NCI-H187 (cell line): ENCODE measurements around the gene UBA7.
"Not testable (repeated sequence)": the region's sequence is repeated elsewhere in the genome, so short reads cannot be mapped to it uniquely, and the experiment has no call there.

Experiments used
- DNase-seq, 2 experiments: peaks; one replicate each; lab custom pipeline; 2025; lab: John Stamatoyannopoulos, UW

UBA7 gene

DNA sequence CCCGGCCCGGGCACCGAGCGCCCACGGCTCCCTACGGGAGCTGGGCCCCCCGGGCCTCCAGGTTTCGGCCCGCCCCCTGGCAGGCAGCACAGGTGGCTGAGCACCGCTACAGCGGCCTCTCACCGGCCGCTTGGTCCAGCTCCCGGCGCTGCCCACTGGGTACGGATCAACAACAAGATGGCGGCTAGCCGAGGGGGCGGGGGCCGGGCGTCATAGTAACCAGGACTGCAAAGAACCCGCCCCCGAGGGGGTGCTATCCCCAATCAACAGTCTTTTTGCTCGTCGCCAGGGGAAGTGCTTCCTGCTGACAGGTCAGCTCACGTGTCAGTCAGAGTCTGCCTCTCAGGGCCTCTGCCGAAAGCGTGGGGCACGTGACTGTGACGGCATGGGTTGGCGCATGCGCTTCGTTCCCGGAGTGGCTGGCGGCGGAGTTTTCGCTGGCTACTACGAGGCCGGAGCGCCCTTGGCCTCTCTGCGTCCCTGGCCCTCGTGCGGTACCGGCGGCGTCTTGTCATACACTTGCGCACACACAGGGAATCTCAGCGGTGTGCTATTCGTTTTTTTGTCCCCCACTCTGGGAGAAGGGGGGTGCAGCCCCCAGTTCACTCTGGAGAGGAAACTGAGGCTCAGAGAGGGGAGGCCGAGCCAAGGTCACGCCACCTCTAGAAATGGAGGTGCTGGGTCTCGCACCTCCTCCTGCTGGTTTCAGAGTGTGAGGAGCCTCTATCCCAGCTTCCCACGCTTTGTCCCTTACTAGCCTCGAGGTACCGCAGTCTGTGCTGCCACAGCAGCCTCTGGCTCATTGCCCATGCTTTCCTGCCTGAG is 27.2 kb downstream of the UBA7 start, which contains the start of gene IP6K1:
IP6K1 (minus strand) TSS at position 186 of the 825 bp plus-strand sequence. CDS start 38,502 bp downstream, outside the sequence.
- DNase-seq, result peak; percentile 91 to 95

DNA sequence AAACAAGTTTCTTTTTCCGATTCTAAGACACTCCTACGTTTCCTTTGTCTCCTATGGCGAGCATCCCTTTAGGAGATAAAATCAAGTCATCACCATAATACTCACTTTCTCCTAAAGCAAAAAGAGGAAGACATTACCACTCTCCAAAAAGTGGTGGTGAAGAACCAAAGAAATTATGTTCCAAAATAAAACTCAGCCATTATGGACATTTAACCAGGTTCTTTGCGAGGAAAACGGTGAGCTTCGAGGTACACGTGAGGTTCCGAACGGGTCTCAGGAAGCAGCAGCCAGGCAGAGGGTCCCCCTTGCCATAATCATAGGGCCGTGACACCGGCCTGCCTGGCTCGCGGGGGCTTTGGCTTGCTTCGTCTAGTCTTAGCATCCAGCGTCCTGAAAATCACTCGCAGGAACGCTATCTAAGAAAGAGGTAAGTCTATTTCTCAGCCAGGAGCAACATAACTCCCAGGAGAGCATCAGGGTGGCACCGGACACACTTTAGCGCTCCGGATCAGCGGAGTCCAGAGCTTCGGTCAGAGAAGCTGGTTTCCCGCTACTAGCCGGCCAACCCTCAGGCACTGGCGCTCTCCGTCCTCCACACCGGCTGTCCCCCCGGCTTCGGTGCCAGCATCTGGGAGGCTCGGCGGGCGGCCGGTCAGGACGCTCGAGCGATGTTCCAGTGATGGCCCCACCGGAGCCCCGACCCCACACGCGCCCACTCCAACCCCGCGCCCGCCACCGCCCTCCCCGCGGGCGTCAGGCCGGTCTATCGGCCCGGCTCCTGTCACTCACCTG is 28.0 kb downstream of the UBA7 start:
- no peak for DNase-seq

DNA sequence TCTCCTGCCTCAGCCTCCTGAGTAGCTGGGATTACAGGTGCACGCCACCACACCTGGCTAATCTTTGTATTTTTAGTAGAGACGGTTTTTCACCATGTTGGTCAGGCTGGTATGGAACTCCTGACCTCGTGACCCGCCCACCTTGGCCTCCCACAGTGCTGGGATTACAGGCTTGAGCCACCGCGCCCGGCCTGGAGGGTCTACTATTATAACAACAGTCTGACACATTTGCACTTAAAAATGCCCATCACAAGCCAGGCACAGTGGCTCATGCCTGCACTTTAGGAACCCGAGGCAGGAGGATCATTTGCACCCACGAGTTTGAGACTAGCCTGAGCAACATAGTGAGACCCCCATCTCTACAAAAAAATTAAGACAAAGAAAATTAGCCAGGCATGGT is 31.5 kb downstream of the UBA7 start:
- DNase-seq, result not testable (repeated sequence)

DNA sequence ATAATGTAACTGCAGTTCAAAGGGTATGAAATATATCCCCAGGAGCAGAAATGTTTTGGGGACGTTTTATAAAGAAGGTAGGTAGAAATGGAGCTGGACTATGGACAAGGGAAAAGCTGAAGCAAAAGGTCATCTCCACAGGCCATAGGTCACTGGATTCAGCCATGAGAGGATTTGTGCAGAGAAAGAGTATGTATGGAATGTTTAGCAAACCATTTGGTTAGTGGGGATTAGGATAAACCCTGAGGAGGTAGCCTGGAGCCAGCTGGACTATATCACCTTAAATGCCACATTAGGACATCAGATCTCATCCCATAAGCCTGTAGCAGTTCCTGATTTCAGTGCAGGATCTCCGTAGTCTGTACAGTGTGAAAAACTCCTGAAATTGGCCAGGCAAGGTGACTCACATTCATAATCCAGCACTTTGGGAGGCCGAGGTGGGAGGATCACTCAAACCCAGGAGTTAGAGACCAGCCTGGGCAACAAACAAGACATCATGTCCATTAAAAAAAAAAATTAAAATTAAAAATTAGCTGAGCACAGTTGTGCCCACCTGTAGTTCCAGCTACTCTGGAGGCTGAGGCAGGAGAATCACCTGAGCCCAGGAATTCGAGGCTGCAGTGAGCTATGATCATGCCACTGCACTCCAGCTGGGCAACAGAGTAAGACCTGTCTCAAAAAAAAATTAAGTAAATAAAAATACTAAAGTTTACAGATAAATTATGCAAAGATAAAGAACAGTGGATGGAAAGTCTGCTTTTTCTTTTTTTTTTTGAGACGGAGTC is 32.1 kb downstream of the UBA7 start:
- DNase-seq, result no peak

DNA sequence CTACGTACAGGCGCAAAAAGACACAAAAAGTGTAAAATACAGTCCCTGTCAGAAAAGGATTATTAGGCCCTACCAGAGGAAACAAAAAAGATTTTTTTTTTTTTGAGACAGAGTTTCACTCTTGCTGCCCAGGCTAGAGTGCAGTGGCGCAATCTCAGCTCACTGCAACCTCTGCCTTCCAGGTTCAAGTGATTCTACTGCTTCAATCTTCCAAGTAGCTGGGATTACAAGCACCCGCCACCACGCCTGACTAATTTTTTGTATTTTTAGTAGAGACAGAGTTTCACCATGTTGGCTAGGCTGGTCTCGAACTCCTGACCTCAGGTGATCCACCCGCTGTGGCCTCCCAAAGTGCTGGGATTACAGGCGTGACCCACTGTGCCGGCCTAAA is 32.8 kb downstream of the UBA7 start:
- DNase-seq, result not testable (repeated sequence)

DNA sequence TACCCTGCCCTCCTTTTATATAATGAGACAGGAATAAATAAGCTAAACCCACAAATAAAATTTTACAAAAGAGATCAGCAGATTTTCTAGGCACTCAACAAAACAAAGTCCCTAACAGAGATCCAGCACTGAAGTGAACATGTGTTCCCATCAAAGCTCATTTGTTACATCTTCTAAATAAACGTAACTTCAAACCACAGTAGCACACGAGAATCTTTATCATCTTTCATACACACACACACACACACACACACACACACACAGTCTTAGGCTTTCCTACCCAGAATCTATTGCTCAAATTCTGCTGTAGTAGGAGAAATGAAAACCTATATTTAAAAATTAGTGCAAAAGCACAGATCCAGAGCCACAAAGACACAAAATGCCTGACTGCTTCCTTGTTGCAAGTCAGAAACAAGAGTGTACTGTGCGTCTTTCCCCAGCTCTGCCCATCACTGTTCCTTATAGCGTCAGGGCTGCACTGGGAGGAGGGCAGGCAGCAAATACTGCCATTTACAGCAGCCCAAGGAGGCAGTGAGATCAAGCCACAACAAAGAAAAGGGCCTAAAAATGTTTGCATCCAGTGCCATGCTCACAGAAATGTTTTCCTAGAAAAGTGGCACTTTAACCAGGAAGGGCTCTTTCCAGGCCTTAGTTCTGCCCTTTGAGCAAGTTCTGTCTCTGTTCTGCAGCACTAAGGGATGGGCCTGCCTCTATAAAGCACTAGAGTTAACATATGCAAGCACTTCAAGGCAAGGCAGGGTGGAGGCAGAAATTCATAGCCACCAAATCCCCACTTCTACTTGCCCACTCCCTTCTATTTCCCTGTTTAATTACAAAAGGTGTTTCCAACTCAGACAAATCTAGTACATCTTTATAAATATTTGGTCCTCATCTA is 33.4 kb downstream of the UBA7 start:
- DNase-seq, result no peak

DNA sequence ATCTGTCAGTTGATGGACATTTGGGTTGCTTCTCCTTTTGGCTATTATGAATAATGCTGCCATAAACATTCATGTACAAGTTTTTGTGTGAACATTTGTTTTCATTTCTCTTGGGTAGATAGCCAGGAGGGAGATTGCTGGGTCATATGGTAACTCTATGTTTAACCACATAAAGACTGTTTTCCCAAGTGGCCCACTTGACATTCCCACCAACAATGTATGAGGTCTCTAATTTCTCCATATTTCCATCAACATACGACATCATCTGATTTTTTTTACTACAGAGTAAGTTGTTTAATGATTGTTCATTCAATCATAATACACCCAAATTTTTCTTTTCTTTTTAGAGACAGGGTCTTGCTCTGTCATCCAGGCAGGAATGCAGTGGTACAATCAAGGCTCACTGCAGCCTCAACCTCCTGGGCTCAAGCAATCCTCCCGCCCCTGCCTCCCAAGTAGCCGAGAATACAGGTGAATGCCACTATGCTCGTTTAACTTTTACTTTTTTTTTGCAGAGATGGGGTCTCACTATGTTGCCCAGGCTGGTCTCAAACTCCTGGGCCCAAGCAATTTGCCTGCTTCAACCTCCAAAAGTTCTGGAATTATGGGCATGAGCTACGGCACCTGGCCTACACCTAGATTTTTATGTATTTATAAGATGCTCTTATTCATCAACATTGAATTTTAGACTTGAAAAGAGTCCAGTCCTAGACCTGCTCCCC is 34.2 kb downstream of the UBA7 start:
- no peak for DNase-seq

DNA sequence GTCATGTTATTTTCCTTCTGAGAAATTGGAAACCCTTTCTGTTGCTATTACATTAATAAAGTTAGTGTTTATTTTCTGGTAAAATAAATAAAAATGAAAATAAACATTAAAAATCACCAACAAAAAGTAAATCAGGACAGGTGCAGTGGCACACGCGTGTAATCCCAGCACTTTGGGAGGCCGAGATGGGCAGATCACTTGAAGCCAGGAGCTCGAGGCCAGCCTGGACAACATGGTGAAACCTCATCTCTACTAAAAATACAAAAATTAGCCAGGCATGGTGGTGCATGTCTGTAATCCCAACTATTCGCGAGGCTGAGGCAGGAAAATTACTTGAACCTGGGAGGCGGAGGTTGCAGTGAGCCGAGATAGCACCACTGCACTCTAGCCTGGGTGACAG is 37.7 kb downstream of the UBA7 start:
- DNase-seq, result not testable (repeated sequence)

DNA sequence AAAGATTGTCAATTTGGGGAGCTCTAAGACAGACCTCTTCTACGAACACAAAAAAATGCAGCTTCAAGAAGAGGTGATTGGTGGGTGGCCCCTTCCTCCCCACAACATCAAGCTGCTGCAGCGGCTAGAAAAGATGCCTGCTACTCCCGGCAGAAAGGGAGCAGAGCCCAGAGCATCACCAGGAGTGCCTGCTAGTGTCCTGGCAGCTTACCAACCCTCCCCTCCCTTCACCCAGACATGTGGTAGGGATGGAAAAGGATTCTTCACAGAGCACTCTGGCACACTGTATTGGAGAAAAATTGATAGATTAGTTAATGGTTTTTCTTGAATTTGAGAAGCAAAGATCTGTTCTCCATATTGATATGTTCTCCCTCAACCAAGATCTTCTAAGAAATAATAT is 38.2 kb downstream of the UBA7 start:
- no peak for DNase-seq

DNA sequence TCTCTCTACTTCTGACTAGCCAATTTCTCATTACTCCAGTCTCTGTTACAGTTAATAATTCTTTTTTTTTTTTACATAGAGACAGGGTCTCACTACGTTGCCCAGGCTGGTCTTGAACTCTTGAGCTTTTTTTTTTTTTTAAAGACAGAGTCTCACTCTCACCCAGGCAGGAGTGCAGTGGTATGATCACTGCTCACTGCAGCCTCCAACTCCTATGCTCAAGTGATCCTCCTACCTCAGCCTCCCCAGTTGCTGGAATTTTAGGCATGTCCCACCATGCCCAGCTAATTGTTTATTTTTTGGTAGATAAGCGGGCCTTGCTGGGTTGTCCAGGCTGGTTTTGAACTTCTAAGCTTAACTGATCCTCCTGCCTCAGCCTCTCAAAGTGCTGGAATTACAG is 41.0 kb downstream of the UBA7 start:
- no peak for DNase-seq

DNA sequence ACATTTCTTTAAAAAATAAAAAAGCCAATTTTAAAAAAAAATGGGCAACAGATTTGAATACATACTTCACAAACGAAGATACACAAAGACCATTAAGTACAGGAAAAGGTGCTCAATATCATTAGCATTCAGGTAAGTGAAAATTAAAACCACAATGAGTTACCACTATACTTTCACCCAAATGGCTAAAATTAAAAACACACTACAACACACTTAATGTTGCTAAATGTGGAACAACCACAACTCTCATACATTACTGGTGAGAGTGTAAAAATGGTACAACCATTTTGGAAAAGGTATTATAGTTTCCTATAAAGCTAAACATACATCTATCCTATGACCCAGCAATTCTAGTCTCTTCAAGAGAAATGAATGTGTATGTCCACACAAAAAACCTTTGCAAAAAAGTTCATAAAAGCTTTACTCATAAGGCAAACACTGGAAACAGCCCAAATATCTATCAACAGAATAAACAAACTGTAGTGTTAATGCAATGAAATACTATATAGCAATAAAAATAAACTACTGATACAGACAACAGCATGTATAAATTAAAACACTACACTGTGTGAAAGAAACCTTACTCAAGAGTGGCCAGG is 42.3 kb downstream of the UBA7 start:
- no peak for DNase-seq

DNA sequence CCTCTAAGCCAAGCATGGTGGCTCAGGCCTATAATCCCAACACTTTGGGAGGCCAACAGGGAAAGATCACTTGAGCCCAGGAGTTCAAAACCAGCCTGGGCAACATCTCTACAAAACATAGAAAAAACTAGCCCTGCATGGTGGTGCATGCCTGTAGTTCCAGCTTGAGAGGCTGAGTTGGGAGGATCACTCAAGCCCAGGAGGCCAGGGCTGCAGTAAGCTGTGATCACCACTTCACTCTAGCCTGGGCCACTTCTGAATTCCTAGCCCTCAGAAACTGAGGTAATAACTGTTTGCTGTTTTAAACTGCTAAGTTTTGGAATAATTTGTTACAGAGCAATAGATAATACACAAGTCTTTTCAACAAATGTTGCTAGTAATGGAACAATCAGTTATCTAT is 43.8 kb downstream of the UBA7 start:
- no peak for DNase-seq

DNA sequence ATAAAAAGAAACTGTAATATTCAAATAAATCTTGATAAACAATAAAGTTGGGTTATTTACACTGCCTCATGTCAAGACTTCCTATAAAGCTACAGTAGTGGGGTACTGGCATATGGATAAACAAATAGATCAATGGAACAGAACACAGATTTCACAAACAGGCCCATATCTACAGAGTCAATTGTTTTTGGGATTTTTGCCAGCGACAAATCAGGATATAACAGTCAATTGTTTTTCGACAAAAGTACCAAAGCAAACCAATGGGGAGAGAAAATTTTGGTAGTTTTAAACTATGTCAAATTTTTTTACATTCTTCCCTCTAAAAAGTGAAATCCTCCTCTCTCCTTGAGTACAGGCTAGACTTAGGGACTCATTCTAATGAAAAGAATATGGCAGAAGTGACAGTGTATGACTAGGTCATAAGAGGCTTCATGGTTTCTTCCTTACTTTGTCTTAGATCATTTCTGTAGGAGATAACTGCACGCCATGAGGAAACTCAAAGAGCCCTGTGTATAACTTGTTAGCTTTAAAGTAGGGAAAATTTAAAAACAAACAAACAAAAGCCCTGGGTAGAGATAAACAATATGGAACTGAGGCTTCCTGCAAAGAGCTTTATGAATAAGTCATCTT is 44.4 kb downstream of the UBA7 start:
- no peak for DNase-seq

DNA sequence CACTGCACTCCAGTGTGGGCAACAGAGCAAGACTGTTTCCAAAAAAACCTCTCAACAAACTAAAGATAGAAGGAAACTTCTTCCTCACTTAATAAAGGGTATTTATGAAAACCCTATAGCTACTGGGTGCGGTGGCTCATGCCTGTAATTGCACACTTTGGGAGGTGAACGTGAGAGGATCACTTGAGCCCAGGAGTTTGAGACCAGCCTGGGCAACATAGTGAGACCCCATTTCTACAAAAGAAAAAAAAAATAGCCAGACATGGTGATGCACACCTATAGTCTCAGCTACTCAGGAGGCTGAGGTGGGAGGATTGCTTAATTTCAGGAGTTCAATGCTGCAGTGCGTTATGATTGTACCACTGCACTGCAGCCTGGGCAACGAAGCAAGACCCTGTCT is 49.8 kb downstream of the UBA7 start:
- DNase-seq, result no peak

DNA sequence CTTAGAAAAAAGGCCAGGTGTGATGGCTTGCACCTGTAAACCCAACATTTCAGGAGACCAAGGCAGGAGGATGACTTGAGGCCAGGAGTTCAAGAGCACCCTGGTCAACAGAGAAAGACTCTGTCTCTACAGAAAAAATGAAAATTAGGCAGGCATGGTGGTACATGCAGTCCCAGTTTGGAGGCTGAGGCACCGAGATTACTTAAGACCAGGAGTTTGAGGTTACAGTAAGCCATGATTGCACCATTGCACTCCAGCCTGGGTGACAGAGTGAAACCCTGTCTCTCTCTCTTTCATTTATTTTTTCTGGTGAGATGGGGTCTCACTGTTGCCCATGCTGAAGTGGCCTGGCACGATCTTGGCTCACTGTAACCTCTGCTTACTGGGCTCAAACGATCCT is 52.1 kb downstream of the UBA7 start:
- no peak for DNase-seq

DNA sequence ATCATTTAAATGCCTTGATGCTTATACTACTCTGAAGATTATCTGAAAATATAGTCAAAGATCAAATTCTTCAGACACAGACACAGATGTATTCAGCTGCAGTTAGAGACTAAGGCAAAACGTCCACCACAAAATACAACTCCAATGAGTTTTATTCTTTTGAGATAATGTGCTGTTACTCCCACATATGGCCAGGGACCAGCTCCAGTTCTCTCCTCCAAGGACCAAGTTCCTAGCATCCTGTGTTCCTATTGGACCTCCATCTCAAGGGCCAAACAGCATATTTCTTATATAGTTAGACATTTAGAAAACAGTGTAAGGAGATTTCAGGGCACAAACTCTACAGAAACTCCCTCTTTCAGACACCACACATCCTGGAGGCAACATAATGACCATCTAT is 54.5 kb downstream of the UBA7 start:
- no peak for DNase-seq

DNA sequence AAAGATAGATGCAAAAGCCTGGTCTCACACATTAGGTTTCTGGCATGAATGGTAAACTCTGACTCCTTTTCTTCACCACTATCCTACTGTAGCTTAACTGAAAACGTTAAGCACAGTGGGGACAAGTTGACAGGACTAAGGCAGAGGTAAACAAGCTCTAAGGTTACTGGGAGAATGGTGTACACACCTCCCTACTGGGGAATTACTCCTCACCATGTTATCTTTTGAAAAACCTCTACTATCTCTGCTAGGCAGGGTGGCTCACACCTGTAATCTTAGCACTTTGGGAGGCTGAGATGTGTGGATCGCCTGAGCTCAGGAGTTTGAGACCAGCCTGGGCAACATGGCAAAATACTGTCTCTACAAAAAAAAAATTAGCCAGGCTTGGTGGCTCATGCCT is 56.6 kb downstream of the UBA7 start:
- no peak for DNase-seq

DNA sequence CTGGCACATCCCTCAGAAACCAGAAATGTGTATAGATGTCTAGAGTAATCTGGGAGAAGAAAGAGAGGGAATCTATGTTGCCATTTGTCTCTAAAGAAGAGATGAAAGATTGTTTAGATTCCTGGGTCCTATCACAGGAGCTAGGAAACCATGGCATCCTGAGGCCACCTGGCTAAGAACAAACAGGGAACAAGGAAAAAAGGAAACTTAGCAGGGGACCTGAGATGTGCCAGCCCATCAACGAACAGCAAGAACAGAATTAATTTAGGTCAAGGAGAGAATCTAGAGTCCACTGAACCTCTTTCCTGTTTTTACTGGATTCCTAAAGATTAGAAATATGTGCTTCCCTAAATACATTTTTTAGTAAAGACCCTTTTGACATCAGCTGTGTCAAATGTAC is 57.7 kb downstream of the UBA7 start:
- no peak for DNase-seq
